Upper lobe of left lung (tissue), 4 donors: ENCODE data around the gene LARP4B.

Source experiments
- POLR2A ChIP-seq, 4 donors: fragments of 450-650 bp; IDR thresholded peaks; one replicate each; pipeline ENCODE4 v1.5.1; 2016 to 2017; ENCODE audit warnings: antibody characterized with exemption in 4 of 4, mild to moderate bottlenecking in 2 of 4
- TF ChIP-seq, protein P1 (sequence below), 6 experiments: fragments of 450-650 bp in 4 of 6; fragments of 200-600 bp in 2 of 6; sonication (generic) in 2 of 6; IDR thresholded peaks; one replicate each; pipeline ENCODE4 v1.5.1; 2016 to 2019; ENCODE audit warnings: antibody characterized with exemption in 6 of 6

DNA sequence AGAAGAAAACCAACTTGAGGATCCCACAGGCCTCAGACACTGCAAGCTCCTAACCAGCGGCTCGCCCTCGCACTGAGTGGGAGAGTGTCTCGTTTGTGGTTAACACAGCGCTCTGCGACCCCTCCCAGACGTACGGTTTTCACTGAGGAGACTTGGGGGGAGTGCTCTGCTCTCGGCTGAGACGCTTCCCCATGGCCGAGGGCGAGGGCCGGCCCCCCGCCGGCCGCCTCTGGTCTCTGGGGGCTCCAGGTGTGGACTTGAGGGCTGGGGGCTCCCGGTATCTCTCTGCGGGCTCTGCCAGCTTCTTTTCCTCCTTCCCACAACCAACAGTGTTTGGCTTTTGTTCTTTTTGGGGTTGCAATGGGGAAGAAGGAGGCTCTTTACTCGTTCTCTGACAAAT is 118.7 kb downstream of the LARP4B start:
- TF ChIP-seq, protein P1, sequence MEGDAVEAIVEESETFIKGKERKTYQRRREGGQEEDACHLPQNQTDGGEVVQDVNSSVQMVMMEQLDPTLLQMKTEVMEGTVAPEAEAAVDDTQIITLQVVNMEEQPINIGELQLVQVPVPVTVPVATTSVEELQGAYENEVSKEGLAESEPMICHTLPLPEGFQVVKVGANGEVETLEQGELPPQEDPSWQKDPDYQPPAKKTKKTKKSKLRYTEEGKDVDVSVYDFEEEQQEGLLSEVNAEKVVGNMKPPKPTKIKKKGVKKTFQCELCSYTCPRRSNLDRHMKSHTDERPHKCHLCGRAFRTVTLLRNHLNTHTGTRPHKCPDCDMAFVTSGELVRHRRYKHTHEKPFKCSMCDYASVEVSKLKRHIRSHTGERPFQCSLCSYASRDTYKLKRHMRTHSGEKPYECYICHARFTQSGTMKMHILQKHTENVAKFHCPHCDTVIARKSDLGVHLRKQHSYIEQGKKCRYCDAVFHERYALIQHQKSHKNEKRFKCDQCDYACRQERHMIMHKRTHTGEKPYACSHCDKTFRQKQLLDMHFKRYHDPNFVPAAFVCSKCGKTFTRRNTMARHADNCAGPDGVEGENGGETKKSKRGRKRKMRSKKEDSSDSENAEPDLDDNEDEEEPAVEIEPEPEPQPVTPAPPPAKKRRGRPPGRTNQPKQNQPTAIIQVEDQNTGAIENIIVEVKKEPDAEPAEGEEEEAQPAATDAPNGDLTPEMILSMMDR (IDR thresholded peaks at IDR 0.05): no peak
- TF ChIP-seq POLR2A (IDR thresholded peaks at IDR 0.05): no peak
